ENCODE data around the gene HSPBAP1.
"Not testable (repeated sequence)": the region's sequence is repeated elsewhere in the genome, so short reads cannot be mapped to it uniquely, and the experiment has no call there.

The HSPBAP1 gene

DNA sequence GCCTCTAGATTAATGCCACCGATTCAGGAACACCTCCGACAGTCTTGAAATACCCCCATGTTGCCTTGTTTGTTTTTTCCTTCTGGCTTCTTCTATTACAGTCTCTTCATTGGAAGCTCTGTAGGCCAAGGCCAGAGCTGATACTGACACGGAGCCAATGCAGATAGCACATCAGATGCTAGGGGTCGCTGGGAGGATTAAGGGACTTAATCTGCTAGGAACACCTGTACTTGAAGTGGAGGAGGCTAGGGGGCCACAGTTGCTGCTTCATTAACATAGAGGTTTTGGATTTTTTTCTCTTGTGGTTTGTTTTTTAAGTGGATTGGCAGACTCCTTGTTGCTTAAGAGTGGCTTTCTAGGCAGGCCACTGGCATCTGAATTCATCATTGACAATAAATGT, 63.4 kb downstream of the HSPBAP1 start:
- no peak for DNase-seq

DNA sequence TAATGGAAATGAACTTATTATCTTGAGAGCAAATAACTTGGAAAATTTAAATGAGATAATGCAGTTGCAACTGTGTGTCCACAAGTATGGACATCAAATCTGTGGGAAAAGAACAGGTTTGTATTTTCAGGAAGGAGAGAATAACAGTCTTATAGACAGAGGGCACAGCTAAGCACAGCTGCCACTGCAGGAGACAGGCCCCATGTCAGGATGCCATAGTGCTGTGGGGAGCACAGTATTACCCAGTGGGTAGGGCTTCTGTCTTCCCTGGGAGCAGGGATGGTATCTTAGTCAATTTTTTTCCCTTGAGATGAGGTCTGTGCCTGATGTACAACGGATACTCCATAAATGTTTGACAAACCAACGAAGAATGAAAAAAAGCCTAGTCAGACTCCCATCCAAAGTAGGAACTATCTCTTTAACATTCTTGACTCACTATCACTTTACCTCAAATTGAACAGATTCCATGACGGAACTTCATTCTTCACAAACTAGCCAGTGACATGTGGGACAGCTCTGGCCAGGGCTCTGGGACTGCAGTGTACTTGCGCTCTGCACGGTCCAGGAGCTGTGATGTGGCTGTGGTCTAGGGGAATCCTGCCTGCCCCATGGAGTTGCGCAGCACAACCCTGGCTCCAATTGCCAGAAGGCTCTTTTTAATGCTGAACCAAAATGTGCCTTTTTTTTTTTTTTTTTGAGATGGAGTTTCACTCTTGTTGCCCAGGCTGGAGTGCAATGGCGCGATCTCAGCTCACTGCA, 64.7 kb downstream of the HSPBAP1 start:
- DNase-seq, result no peak

DNA sequence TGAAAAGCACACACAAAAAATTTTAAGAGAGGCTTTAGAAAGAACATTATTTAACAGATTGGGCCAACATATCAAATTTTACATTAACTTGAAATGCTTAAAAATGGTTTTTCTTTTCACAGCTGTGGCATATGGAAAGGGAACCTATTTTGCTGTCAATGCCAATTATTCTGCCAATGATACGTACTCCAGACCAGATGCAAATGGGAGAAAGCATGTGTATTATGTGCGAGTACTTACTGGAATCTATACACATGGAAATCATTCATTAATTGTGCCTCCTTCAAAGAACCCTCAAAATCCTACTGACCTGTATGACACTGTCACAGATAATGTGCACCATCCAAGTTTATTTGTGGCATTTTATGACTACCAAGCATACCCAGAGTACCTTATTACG, 65.4 kb downstream of the HSPBAP1 start:
- no peak for DNase-seq

GRCh38 chr3:122727766-122728165, 65.9 kb downstream of the HSPBAP1 start:
- no peak for DNase-seq

DNA sequence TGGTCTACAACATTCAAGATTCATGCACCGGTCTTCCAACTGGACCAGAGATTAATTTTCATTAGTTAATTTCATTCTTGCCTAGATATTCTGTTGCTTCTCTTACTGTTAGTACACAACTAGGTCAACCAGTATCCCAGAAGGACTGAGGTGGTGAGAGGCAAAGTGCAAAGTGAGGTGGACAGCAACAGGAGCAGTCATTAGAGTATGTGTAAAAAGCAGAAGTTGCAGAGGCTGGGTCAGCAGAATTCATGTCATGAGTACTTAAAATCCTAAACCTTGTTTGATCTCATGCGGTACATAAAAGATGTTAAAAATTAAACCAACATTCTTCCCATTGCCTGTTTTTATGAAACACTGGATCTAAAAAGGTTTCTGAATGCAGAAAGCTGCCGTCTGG, 66.3 kb downstream of the HSPBAP1 start:
- DNase-seq, result no peak

DNA sequence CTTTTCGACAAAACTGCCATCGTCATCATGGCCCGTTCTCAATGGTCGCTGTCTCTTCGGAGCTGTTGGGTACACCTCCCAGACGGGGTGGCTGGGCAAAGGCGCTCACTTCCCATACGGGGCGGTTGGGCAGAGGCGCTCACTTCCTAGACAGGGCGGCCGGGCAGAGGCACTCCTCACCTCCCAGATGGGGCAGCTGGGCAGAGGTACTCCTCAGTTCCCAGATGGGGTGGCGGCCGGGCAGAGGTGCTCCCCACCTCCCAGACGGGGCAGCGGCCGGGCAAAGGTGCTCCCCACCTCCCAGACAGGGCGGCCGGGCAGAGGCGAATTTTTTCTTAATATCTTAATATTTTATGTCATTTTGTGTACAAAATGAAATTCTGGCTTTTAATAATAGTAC, 68.5 kb downstream of the HSPBAP1 start:
- DNase-seq, result no peak

GRCh38 chr3:122719273-122719921, 74.2 kb downstream of the HSPBAP1 start:
- no peak for DNase-seq

DNA sequence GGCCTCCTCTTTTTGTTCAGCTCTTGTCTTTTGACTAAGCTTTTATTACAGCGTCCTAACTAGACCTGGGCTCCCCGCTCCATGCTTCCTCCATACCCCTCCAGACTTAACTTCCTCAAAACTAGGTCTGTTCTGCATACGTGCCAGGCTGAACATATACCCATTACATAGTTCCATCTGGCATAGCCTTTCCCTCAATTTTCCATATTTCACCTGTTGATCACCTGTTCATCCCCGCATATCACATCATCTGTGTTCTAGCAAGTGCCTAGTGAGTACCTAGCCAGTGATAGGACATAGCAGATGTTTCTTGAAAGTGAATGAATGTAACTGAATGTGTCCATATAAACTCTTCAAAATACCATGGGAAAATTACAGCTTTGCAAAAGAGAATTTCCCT, 77.0 kb downstream of the HSPBAP1 start:
- no peak for DNase-seq

DNA sequence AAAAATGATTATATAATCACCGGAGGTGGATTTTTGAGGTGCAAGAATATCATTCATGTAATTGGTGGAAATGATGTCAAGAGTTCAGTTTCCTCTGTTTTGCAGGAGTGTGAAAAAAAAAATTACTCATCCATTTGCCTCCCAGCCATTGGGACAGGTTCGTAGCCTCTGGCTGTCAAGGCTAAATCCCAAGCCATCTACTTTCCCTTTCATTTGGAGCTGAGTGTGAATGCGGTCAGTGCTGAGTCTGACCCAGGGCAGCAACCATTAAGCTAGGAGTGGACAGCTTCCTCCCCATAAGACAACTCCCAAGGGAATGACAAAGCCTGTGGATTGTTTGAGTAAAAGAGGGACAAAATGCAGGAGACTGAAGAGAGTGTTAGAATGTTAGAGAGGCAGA, 79.4 kb downstream of the HSPBAP1 start:
- DNase-seq, result no peak

- DNase-seq, result not testable (repeated sequence)
Observed at GRCh38 chr3:122710616-122711251, 82.9 kb downstream of the HSPBAP1 start.

DNA sequence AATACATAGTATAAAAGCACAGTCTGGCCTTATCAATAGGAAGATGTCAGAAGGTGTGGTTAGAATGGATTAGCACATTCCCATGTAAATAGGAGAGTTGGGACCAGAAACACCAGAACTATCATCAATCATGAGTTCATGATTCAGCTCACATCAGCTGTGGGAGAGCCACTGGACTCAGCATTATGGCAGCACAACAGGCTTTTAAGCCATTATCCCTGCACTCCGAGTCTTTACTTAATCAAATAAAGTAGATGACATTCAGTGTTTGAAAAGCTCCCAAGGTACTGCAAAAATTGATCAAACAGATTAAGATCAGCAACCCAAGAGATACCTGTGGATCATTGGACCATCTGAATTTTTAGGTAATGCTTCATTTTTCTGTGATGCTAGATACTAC, 88.3 kb downstream of the HSPBAP1 start:
- no peak for DNase-seq

- no peak for DNase-seq
Observed at GRCh38 chr3:122700193-122700592, 93.4 kb downstream of the HSPBAP1 start.

DNA sequence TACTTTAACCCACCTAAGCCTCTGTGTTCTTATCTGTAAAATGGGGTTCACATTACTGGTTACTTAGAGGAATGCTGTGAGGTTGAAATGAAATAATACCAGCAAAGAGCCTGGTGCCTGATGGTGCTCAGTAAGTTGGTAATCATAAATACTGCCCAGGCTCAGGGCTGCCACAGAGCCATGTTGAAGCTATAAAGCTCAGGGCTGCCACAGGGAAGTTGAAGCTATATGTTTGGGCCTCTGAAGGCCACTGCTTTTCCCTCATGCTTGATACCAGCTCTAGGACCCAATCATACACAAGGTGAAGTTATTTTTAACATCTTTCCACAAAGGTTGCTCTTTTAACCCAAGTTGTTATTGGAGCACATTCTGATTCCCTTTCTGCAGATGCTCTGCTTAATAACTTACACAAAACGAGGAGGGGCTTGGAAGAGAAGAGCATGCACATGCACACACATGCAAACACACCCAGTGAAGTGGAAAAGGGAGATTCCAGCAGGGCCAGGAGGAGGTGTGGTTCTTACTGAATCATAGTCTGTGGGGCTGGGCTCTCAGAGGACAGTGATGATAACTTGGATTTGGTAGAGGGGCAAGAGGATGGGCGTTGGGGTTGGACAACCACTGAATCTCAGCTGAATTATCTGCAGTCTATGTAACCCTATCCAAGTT, 95.5 kb downstream of the HSPBAP1 start:
- no peak for DNase-seq

- DNase-seq, result no peak
Observed at GRCh38 chr3:122695927-122696561, 97.6 kb downstream of the HSPBAP1 start.

GRCh38 chr3:122694966-122695365, 98.7 kb downstream of the HSPBAP1 start:
- DNase-seq, result no peak

DNA sequence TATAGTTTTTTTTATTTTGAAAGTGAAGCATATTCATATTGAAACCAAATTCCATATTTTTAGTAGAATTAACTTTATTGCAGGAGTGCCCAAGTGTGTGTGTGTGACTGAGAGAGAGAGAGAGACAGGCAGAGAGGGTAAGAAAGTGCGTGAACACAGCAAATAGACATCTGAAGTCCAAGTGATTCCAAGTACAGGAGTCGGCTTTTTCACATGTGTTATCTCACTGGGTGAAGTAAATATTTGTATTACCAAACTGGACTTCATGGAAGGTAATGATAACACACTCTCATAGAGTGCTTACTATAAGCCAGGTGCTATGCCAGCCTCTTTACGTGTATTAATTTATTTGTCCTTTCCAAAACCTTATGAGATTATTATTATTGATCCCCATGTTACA, 101.0 kb downstream of the HSPBAP1 start:
- DNase-seq, result no peak

GRCh38 chr3:122691195-122691594, 102.4 kb downstream of the HSPBAP1 start:
- DNase-seq, result no peak

DNA sequence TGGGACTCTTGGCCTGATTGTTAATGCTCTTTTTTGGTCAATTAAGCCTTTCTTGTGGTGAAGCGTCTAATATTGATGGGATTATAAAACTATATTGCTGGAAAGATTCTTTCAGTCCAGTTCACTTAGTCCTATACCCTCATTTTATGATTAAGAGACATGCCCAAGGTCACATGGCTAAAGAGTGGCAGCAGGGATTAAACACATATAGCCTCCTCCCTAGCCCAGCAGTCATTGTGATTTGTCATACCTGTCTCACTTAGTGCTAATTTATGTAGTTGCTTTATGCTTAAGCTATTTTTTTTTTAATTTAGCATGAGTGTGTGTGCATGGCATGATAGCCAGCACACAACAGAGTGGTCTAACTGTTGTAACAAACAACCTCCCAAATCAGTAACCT, 103.5 kb downstream of the HSPBAP1 start:
- DNase-seq, result no peak
